Measurements from ENCODE around the gene TNS4.
A peak's percentile ranks its signal among the peaks of the same experiment; 100 is the strongest.

Gene TNS4

DNA sequence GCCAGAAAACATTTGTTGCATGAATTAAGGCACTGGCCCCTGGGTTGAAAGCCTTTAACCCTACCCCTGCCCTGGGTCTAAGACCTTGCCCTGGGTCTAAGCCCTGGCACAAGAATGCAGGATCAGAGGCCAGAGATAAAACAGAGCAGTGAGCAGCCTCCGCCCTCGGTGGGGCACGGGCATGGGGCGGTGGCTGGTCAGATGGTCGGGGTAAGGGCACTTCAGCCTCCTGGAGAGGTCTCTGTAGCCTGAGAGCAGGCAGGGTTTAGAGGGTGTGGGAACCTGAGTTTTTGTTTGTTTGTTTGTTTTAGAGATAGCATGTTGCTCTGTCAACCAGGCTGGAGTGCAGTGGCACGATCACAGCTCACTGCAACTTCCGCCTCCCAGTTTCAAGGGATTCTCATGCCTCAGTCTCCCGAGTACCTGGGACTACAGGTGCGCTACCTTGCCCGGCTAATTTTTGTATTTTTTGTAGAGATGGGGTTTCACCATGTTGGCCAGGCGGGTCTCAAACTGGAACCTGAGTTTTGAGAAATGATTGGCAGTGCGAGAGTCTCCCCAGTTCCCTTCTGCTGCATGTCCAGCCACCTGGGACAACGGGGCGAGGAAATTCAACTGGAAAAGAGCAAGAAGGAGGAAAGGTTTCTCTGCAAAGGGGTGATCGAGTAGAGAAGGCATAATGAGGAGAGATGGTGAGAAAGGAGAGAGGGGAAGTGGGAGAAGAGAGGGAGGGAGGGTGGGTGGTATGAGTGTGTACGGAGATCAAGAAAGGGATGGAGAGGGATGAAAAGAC is 27.7 kb downstream of the TNS4 start:
- H3K27ac Mint-ChIP-seq: peak overlapping the region; percentile 45
- no peak overlapping the region for H3K4me3 Mint-ChIP-seq
- peaks cover 30% of the 10 kb centered on the region for H3K4me1 Mint-ChIP-seq (ENCODE audit: low read depth)
- peaks cover 17% of the 10 kb centered on the region for H3K36me3 Mint-ChIP-seq (ENCODE audit: low read depth)
- H3K9me3 Mint-ChIP-seq: no peaks in the 10 kb centered on the region
- H3K27me3 Mint-ChIP-seq (ENCODE audit: low read depth): no peaks in the 10 kb centered on the region
- DNase-seq (ENCODE audit: low spot score): no peak

DNA sequence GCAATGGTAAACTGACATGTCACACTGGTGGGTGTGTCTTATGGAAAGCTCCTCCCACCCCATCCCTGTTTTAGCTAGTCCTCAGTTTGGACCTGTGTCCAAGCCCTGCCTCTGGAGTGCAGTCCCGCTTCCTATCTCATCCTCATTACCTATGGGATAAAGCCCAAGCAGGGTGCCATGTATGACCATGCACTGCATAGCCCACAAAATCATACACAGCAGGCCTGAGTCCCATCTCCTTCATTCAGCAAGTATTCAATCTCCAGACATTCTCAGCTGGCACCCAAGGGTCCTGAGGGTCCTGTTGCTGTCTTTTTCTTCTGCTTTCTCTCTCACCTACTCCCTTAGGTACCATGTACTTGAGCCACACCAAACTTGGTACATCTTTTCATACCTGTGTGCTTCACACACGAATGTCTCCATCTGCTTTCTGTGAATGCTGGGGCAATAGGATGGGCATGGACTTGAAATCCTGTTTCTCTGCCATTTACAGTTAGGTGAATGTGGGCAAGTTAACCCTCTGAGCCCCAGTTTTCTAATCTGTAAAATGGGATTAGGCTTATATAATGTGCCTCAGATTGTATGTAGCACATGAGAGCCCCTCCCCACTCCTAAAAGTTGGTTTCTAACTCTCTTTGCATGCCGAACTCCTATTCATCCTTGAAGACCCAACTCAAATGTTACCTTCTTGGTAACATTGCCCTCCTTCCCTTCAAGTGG is 28.5 kb downstream of the TNS4 start:
- H3K4me3 Mint-ChIP-seq: no peak overlapping the region
- H3K27ac Mint-ChIP-seq: peak overlapping the region; percentile 7
- H3K36me3 Mint-ChIP-seq (ENCODE audit: low read depth): peaks cover 13% of the 10 kb centered on the region
- H3K4me1 Mint-ChIP-seq (ENCODE audit: low read depth): peaks cover 26% of the 10 kb centered on the region
- no peaks in the 10 kb centered on the region for H3K9me3 Mint-ChIP-seq
- H3K27me3 Mint-ChIP-seq (ENCODE audit: low read depth): no peaks in the 10 kb centered on the region
- DNase-seq (ENCODE audit: low spot score): no peak

DNA sequence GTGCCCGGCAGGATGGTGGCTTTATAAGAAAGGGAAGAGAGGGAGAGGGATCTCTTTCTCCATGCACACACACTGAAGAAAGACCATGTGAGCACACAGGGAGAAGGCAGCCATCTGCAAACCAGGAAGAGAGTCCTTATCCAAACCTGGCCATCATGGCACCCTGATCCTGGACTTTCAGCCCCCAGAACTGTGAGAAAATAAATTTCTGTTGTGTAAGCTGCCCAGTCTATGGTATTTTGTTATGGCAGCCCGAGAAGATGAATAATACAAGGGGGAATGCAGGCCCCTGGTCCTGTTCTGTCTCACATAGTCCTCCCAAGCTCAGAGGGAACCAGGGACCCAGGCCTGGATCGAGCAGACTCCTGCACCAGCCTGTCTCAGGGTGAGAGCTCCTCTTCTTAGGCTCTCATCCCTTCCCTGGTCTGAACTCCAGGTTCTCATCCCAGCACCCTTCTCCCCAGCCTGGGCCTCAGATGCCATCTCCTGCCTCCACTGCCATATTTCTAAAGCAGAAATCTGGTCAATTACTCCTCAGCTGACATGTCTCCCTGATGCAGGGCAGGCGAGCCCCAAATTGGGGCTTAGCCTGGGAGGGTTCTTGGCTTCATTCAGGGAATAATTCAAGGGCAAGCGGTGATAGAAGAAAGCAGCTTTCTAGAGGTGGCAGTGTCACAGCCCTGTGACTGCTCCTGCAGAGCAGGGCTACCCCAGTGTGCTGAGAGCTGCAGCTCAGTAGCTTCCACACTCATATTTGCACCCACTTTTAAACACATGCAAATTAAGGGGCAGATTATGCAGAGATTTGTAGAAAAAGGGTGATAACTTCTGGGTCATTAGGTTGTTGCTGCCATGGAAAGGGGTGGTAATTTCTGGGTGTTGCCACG is 29.3 kb downstream of the TNS4 start:
- H3K27ac Mint-ChIP-seq: no peak overlapping the region
- no peaks in the 10 kb centered on the region for H3K27me3 Mint-ChIP-seq (ENCODE audit: low read depth)
- H3K4me1 Mint-ChIP-seq (ENCODE audit: low read depth): peaks cover 22% of the 10 kb centered on the region
- no peaks in the 10 kb centered on the region for H3K9me3 Mint-ChIP-seq
- H3K4me3 Mint-ChIP-seq: no peak overlapping the region
- peaks cover 7% of the 10 kb centered on the region for H3K36me3 Mint-ChIP-seq (ENCODE audit: low read depth)
- DNase-seq (ENCODE audit: low spot score): no peak

DNA sequence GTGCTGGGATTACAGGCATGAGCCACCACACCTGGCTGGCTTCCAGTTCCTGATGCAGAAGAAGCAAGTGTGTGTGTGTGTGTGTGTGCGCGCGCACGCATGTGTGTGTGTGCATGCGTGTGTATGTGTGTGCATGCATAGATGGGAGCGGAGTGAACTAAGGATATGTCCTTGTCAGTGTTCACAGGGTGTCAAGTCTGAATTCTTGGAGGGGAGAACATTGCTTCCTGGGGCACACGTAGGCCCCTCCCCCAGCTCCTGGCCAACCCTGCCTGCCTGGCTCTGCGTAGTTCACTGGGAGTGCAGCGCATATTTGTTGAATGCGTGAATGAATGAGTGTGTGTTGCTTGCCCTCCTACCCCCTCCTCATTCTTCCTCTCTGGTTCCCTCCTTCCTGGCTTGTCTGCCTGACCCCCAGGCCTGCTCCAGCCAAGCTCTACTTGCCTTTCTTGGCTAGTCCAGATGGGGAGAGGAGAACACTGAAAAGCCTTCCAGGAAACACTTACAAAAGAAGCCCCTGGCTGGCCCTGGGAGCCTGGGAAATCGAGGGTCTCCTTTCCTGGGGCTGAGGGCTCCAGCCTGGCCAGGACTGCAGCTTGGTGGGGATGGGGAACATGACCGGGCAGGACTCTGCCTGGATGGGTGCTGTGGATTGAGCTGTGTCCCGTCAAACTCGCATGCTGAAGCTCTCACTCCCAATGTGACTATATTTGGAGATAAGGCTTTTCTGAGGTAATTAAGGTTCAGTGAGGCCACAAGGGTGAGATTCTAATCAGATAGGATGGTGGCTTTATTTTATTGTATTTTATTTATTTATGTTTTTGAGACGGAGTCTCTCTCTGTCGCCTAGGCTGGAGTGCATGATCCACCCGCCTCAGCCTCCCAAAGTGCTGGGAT is 30.2 kb downstream of the TNS4 start:
- Mint-ChIP-seq H3K4me3 (no peak overlapping the region), H3K9me3 (no peaks in the 10 kb centered on the region), H3K27ac (no peak overlapping the region), H3K4me1 (ENCODE audit: low read depth) (peaks cover 15% of the 10 kb centered on the region), H3K36me3 (ENCODE audit: low read depth) (peaks cover 1% of the 10 kb centered on the region), H3K27me3 (ENCODE audit: low read depth) (no peaks in the 10 kb centered on the region)
- DNase-seq (ENCODE audit: low spot score): no peak

DNA sequence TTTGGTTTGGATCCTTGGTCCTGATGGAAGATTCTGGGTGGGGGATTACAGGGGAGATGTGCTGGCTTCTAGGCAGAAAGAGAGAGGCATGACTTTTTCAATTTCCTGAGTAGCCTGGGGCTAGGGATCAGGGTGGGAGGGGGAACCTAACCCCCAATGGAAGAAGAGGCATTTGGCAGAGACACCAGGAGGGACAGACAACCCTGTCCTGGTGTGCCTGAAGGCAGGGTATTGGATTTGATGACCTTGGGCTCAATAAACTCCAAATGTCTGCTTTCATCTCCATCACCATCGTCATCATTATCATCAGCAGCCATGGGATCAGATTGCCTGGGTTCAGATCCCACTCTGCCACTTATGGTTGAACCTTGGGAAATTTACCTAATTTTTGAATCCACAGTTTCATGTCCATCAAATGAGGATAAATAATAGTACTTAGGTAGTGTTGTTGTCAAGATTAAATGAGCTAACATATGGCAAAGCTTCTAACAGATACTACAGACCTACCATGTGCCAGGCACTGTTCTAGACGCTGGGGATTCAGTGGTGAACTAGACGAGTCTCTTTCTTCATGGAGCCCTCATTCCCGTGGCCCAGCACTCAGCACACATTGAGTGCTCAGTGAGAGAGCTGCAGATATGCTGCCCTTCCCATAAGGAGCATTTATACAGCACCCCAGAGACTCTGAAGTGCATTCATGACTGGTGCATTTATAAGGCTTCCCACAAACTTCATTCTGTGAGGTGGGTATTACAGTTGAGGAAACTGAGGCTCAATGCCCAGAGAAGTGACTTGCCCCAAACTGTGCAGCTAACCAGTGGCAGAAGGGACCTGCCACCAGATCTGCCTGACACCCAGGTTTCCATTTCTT is 31.4 kb downstream of the TNS4 start:
- DNase-seq (ENCODE audit: low spot score): no peak
- Mint-ChIP-seq H3K36me3 (ENCODE audit: low read depth) (no peaks in the 10 kb centered on the region), H3K27me3 (ENCODE audit: low read depth) (no peaks in the 10 kb centered on the region), H3K9me3 (no peaks in the 10 kb centered on the region), H3K4me3 (no peak overlapping the region), H3K27ac (no peak overlapping the region), H3K4me1 (ENCODE audit: low read depth) (peaks cover 14% of the 10 kb centered on the region)

DNA sequence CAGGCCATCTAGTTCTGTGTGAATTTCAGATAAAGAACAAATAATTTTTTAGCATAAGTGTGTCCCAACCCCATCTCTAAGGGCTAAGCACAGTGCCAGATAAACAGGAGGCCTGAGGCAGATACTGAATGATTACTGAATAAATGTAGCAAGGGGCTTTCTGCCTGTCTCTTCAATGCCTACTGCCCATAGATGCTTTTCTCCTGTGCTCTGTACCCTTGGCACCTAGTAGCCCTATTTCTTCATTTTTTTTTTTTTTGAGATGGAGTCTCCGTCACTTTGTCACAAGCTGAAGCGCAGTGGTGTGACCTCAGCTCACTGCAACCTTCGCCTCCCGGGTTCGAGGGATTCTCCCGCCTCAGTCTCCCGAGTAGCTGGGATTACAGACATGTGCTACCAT is 32.9 kb downstream of the TNS4 start:
- H3K27me3 Mint-ChIP-seq (ENCODE audit: low read depth): no peaks in the 10 kb centered on the region
- H3K27ac Mint-ChIP-seq: no peak overlapping the region
- no peak for DNase-seq (ENCODE audit: low spot score)
- no peak overlapping the region for H3K4me3 Mint-ChIP-seq
- no peaks in the 10 kb centered on the region for H3K9me3 Mint-ChIP-seq
- no peaks in the 10 kb centered on the region for H3K36me3 Mint-ChIP-seq (ENCODE audit: low read depth)
- peaks cover 13% of the 10 kb centered on the region for H3K4me1 Mint-ChIP-seq (ENCODE audit: low read depth)

DNA sequence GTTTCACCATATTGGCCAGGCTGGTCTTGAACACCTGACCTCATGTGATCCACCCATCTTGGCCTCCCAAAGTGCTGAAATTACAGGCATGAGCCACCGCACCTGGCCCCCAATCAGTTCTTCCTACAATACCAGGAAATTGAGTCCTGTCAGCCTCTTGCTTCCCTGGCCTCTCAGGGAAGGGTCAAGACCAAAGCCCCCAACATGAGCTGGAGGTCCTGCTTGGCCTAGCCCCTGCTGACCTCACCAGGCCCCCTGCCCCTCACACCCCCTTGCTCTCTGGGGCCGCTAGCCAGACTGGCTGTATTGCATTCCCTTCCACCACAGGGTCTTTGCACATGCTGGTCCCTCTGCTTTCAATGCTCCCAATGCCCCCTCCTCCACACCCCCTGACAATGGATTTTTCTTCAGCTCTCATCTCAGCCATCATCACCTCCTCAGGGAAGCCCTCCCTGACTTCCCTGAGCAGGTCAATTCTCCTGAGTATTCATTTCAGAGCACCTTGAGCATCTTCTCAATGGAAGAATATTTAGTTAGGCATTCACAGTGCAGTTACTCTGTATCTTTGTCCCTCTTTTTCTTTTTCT is 34.0 kb downstream of the TNS4 start:
- no peak for DNase-seq (ENCODE audit: low spot score)
- H3K9me3 Mint-ChIP-seq: no peaks in the 10 kb centered on the region
- H3K36me3 Mint-ChIP-seq (ENCODE audit: low read depth): no peaks in the 10 kb centered on the region
- H3K4me3 Mint-ChIP-seq: no peak overlapping the region
- H3K27me3 Mint-ChIP-seq (ENCODE audit: low read depth): no peaks in the 10 kb centered on the region
- no peak overlapping the region for H3K27ac Mint-ChIP-seq
- peaks cover 8% of the 10 kb centered on the region for H3K4me1 Mint-ChIP-seq (ENCODE audit: low read depth)

DNA sequence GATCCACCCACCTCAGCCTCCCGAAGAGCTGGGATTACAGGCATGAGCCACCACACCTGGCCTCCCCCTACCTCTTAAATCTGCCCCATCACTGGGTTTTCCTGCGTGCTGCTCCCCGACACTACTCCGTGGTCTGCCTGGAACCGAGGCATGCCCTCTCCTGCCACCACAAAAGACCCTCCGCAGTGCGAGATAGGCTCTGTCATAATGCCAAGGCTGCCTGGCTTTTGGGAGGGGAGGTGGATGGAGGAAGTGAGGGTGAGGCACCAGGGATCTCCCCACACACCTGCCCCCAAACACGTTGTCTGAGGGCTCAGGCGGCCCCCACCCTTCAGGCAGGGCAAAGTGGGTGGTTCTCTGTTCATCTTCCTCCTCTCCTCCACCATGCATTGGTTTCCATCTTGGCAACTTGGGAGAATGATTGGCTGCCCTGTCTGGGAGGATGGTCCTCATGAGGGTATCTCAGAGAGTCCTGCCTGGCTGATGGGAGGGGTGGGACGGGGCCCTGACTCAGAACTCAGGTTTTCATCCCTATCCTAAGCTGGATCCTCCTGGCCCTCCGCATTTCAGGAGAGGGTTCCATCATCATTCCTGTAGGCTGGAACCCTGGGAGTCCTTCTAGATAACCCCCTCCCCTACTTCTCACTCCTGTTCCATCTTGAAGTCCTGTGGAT is 35.0 kb downstream of the TNS4 start:
- DNase-seq (ENCODE audit: low spot score): no peak
- Mint-ChIP-seq H3K27ac (no peak overlapping the region), H3K4me1 (ENCODE audit: low read depth) (peaks cover 7% of the 10 kb centered on the region)

DNA sequence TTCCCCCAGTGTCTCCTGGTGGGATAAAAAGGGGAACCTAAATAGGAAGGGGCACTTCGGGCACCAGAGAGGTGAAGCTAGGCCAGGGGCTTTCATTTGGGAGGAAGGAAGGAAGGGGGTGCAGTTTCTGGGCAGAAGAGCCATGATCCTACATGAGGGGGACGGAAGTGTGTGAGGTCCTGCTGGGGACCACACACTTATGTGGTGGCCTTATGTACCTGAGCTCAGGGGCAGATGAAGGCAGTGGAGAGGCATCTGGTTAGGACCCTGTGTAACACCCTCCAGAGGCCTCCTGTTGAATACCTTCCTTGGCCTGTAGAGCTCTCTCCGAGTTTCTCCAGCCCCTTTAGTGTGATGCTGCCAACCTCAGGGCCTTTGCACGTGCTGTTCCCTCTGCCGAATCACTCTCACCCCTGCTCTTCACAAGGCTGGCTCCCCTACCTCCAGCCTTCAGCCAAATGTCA is 37.0 kb downstream of the TNS4 start:
- Mint-ChIP-seq H3K27ac (peak overlapping the region; percentile 48), H3K4me1 (ENCODE audit: low read depth) (peaks cover 3% of the 10 kb centered on the region), H3K36me3 (ENCODE audit: low read depth) (no peaks in the 10 kb centered on the region)

More for the DNA sequence above, 35.0 kb downstream of the TNS4 start:
- H3K36me3 Mint-ChIP-seq (ENCODE audit: low read depth): no peaks in the 10 kb centered on the region
- H3K27me3 Mint-ChIP-seq (ENCODE audit: low read depth): no peaks in the 10 kb centered on the region
- H3K9me3 Mint-ChIP-seq: no peaks in the 10 kb centered on the region
- H3K4me3 Mint-ChIP-seq: no peak overlapping the region

DNA sequence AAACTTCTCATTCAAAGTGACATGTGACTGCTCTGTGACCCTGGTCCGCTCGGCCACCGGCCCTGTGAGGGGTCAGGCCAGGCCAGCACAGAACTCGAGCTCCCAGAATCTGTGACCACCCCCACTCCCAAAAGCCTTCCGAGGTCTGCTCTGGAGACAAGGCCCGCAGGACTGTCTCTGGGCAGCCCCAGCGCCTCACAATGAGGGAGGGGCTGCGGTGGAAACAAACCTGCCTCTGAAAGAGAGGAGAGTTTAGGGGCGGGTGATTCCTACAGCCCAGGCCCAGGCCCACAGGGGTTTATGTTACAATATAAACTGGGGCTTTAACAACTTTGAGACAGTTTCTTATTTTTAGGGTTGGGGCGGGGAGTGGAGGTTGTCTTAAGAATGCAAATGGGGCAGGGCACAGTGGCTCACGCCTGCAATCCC is 38.3 kb downstream of the TNS4 start:
- Mint-ChIP-seq H3K4me3 (no peak overlapping the region), H3K27ac (peak overlapping the region; percentile 64), H3K9me3 (no peaks in the 10 kb centered on the region), H3K36me3 (ENCODE audit: low read depth) (peaks cover 5% of the 10 kb centered on the region), H3K4me1 (ENCODE audit: low read depth) (peaks cover 3% of the 10 kb centered on the region), H3K27me3 (ENCODE audit: low read depth) (no peaks in the 10 kb centered on the region)
- DNase-seq (ENCODE audit: low spot score): no peak

More for the DNA sequence above, 37.0 kb downstream of the TNS4 start:
- DNase-seq (ENCODE audit: low spot score): no peak
- Mint-ChIP-seq H3K27me3 (ENCODE audit: low read depth) (no peaks in the 10 kb centered on the region), H3K9me3 (no peaks in the 10 kb centered on the region), H3K4me3 (no peak overlapping the region)

DNA sequence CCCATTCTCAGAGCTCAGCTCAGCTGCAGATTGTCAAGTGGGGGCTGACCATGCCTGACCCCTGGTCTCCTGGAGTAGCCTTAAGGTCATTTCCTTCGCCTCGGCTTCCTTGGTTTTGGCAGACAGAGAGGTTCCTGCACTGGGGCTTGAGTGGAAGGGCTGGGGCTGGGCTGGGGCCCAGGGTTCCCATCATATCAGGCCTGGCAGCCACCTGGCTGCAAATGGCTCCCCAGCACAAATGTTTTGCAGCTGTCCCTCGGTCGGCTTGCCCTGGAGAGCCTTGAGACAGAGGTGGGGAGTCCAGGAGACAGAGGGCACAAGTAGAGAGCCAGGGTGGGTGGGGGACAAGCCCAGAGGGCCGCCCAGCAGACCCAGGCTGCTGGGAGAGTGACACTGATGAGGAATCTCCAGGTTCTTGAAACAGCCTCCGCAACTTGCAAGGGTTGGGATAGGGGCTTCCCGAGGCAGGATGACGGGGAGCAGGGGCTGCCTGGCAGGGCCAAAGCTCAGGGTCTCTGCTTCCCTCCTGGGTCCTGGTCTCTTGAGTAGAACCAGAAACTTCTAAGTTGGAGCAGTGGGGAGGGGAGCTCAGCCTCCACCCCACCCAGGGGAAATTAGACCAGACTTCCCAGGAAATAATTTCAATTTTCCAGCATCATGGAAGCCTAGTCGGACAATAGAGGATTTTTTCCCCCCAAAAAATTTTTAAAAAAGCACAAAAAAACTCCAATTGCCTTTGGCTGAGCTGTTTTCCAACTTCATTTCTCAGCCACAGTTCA is 38.9 kb downstream of the TNS4 start:
- DNase-seq (ENCODE audit: low spot score): no peak
- no peak overlapping the region for H3K27ac Mint-ChIP-seq
- H3K36me3 Mint-ChIP-seq (ENCODE audit: low read depth): peaks cover 10% of the 10 kb centered on the region
- no peaks in the 10 kb centered on the region for H3K27me3 Mint-ChIP-seq (ENCODE audit: low read depth)
- H3K9me3 Mint-ChIP-seq: no peaks in the 10 kb centered on the region
- peaks cover 3% of the 10 kb centered on the region for H3K4me1 Mint-ChIP-seq (ENCODE audit: low read depth)
- no peak overlapping the region for H3K4me3 Mint-ChIP-seq

Data from T-helper 2 cell treated with Interferon-gamma antibody and Interleukin-4, amounts not matched to agents 5 μg/mL and 100 μg/mL, for 36 hours (primary cell).